PC-3 (cell line): ENCODE measurements around the gene EVL.

ENCODE experiments used
- EZH2 ChIP-seq: fragments of 300-600 bp; sonication (generic); IDR thresholded peaks from one replicate; pipeline ENCODE4 v1.6.1; 2017; ENCODE audit warnings: antibody characterized with exemption, mild to moderate bottlenecking, low read length; ENCODE audit not compliant: unreplicated experiment
- EZH2phosphoT487 ChIP-seq: fragments of 300-600 bp; sonication (generic); IDR thresholded peaks from 2 replicates; pipeline ENCODE4 v1.6.1; 2018; ENCODE audit warnings: mild to moderate bottlenecking, antibody characterized with exemption, low read length, borderline replicate concordance
- TF ChIP-seq, protein P1 (sequence below): fragments of 300-600 bp; sonication (generic); conservative IDR thresholded peaks from 2 replicates; pipeline ENCODE4 v1.5.1; 2017; ENCODE audit warnings: antibody characterized with exemption, low read depth, mild to moderate bottlenecking, low read length

GRCh38 chr14:100078997-100079725 lies 13.9 kb downstream of the EVL start:
- TF ChIP-seq, protein P1, sequence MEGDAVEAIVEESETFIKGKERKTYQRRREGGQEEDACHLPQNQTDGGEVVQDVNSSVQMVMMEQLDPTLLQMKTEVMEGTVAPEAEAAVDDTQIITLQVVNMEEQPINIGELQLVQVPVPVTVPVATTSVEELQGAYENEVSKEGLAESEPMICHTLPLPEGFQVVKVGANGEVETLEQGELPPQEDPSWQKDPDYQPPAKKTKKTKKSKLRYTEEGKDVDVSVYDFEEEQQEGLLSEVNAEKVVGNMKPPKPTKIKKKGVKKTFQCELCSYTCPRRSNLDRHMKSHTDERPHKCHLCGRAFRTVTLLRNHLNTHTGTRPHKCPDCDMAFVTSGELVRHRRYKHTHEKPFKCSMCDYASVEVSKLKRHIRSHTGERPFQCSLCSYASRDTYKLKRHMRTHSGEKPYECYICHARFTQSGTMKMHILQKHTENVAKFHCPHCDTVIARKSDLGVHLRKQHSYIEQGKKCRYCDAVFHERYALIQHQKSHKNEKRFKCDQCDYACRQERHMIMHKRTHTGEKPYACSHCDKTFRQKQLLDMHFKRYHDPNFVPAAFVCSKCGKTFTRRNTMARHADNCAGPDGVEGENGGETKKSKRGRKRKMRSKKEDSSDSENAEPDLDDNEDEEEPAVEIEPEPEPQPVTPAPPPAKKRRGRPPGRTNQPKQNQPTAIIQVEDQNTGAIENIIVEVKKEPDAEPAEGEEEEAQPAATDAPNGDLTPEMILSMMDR = no peak
- TF ChIP-seq EZH2phosphoT487 (no peak), EZH2 (no peak)
